Spleen (tissue), 11 donors: ENCODE measurements around the gene RNPEP. TPM values are rescaled to one million over a fixed set of nuclear protein-coding genes. Genes with fewer than 3 reads are reported as not detected.
A peak's percentile ranks its signal among the peaks of the same experiment; 100 is the strongest.

ENCODE experiments used
- DNase-seq: peaks from one replicate; pipeline ENCODE4 v3.0.0-alpha.2; 2020
- H3K27ac ChIP-seq, 8 donors: fragments of 200-600 bp; sonication (generic) in 7 of 8; 1 replicate in 4 of 8; 2 replicates in 4 of 8; pipeline versions ENCODE4 v1.5.0 to v1.8.0; 2016 to 2021; ENCODE audit warnings: inconsistent platforms in 4 of 8, mild to moderate bottlenecking in 4 of 8, moderate library complexity in 1 of 8
- H3K27me3 ChIP-seq, 7 donors: fragments of 200-600 bp; sonication (generic) in 6 of 7; replicated peaks in 1 of 7; 1 replicate in 4 of 7; 2 replicates in 3 of 7; pipeline versions ENCODE4 v1.5.0 to v1.8.0; 2016 to 2021; ENCODE audit warnings: inconsistent platforms in 3 of 7, mild to moderate bottlenecking in 1 of 7
- H3K36me3 ChIP-seq, 6 donors: fragments of 200-600 bp; sonication (generic) in 5 of 6; 1 replicate in 4 of 6; 2 replicates in 2 of 6; pipeline versions ENCODE4 v1.5.0 to v1.8.0; 2016 to 2021; ENCODE audit warnings: inconsistent platforms in 2 of 6
- H3K4me1 ChIP-seq, 6 donors: fragments of 200-600 bp; sonication (generic) in 5 of 6; 1 replicate in 3 of 6; 2 replicates in 3 of 6; pipeline versions ENCODE4 v1.5.0 to v1.8.0; 2016 to 2021; ENCODE audit warnings: inconsistent platforms in 3 of 6
- H3K4me3 ChIP-seq, 8 donors: fragments of 200-600 bp; sonication (generic) in 7 of 8; 1 replicate in 4 of 8; 2 replicates in 4 of 8; pipeline versions ENCODE4 v1.5.0 to v1.8.0; 2016 to 2021; ENCODE audit warnings: inconsistent platforms in 4 of 8, mild to moderate bottlenecking in 4 of 8, moderate library complexity in 2 of 8
- H3K9me3 ChIP-seq, 8 donors: fragments of 200-600 bp; sonication (generic) in 7 of 8; 1 replicate in 4 of 8; 2 replicates in 4 of 8; pipeline versions ENCODE4 v1.5.0 to v1.8.0; 2016 to 2021; ENCODE audit warnings: inconsistent platforms in 4 of 8
- CTCF ChIP-seq, 11 experiments: fragments of 200-600 bp in 7 of 11; fragments of 450-650 bp in 4 of 11; sonication (generic) in 4 of 11; IDR thresholded peaks in 8 of 11; conservative IDR thresholded peaks in 3 of 11; 1 replicate in 7 of 11; 2 replicates in 4 of 11; pipeline versions ENCODE4 v1.4.0 to v1.8.0; 2016 to 2021; ENCODE audit warnings: antibody characterized with exemption in 11 of 11, inconsistent platforms in 4 of 11, mild to moderate bottlenecking in 1 of 11
- POLR2A ChIP-seq, 3 donors: fragments of 450-650 bp; IDR thresholded peaks; one replicate each; pipeline ENCODE4 v1.5.1; 2017; ENCODE audit warnings: antibody characterized with exemption in 3 of 3, mild to moderate bottlenecking in 1 of 3
- POLR2AphosphoS5 ChIP-seq, 3 donors: sonication (generic); formaldehyde crosslinking; IDR thresholded peaks; one replicate each; pipeline ENCODE4 v1.5.1; 2017; ENCODE audit warnings: antibody characterized with exemption in 3 of 3
- WGBS, 5 donors: extraction: QIAGEN DNeasy Blood & Tissue Kit in 3 of 5; methylation state at CpG; one replicate each; pipeline versions ENCODE4 v1.1.5 to v1.1.7; 2013 to 2018; 5-methylcytosine and 5-hydroxymethylcytosine counted together
- intact Hi-C: fragments of 100-400 bp; cut with DNase I; formaldehyde crosslinking; loops from one replicate; pipeline ENCODE4 v1.15.0; 2023; ENCODE audit warnings: low total_unique reads
- polyA plus RNA-seq, 3 donors: library from polyadenylated mRNA; stranded (reverse); fragments of 200-250 nt; gene quantifications; one replicate each; pipeline ENCODE4 v1.2.1, GENCODE V29; 2013
- total RNA-seq, 7 donors: library from RNA; depleted of rRNA in 3 of 7; stranded (reverse); fragments of >200 nt in 3 of 7; fragmentation: NEBNext Ultra II Directional in 4 of 7; extraction: Animal tissue kit (Norgen Biotek cat#: 25700) in 4 of 7; gene quantifications; one replicate each; pipeline versions ENCODE4 v1.1.0 to v1.2.1, GENCODE V29; 2016 to 2021
- donor health status: healthy with polysubstance abuse.
- donor health status: DM: no; HTN: no; CAD: no; lungs with moderate emphysema.
- donor health status: DM: no; HTN: no; CAD: no.
- donor health status: Bipolar disorder and iron deficiency.
- donor health status: healthy.
- donor health status: DM: no; HTN: no; CAD: no.
- donor health status: DM: yes; HTN: yes; CAD: no.

Gene RNPEP
- total and polyA plus RNA-seq, 10 donors: 24.8 to 69.0 (median 57.3) TPM

GRCh38 chr1:201990427-201990826 is 8.0 kb downstream of the RNPEP start:
- Histone ChIP-seq H3K27ac (peak overlapping the region in 4 of 8 donors; percentile 25 to 43 (median 36)), H3K4me3 (no peak overlapping the region), H3K9me3 (no peaks in the 10 kb centered on the region), H3K27me3 (no peaks in the 10 kb centered on the region), H3K4me1 (peaks cover 0 to 23% (median 5%) of the 10 kb centered on the region in 6 donors), H3K36me3 (peaks cover 0 to 78% (median 54%) of the 10 kb centered on the region in 6 donors)
- intact Hi-C loops: no loop called here
- 65 to 78% (median 73%) methylated on average over 6 of the region's 6 CpGs for WGBS, 5 donors
- DNase-seq: peak; percentile 38
- TF ChIP-seq POLR2A (IDR thresholded peaks at IDR 0.05) (no peak), POLR2AphosphoS5 (IDR thresholded peaks at IDR 0.05) (peak in 1 of 3 donors; percentile 11), CTCF (IDR thresholded peaks at IDR 0.05 in 8 of 11, conservative IDR thresholded peaks at IDR 0.05 in 3 of 11) (no peak)

- Histone ChIP-seq H3K27ac (no peak overlapping the region), H3K9me3 (no peaks in the 10 kb centered on the region), H3K4me1 (no peaks in the 10 kb centered on the region), H3K4me3 (no peak overlapping the region), H3K27me3 (no peaks in the 10 kb centered on the region), H3K36me3 (peaks cover 6 to 100% (median 90%) of the 10 kb centered on the region in 6 donors)
- 70 to 75% (median 73%) methylated on average over 7 to 16 of the region's 16 CpGs for WGBS, 5 donors
- DNase-seq: peak; percentile 37
- intact Hi-C loops: loop anchor here (5.0 kb wide), 1 partner anchor 138 kb away; no protein-coding TSS in a partner anchor
- TF ChIP-seq POLR2AphosphoS5 (IDR thresholded peaks at IDR 0.05) (no peak), CTCF (IDR thresholded peaks at IDR 0.05 in 8 of 11, conservative IDR thresholded peaks at IDR 0.05 in 3 of 11) (peak; percentile 22 to 76 (median 53)), POLR2A (IDR thresholded peaks at IDR 0.05) (no peak)
Measured at GRCh38 chr1:201999625-202000238, 17.3 kb downstream of the RNPEP start.

- TF ChIP-seq POLR2AphosphoS5 (IDR thresholded peaks at IDR 0.05) (no peak), CTCF (IDR thresholded peaks at IDR 0.05 in 8 of 11, conservative IDR thresholded peaks at IDR 0.05 in 3 of 11) (no peak), POLR2A (IDR thresholded peaks at IDR 0.05) (no peak)
- DNase-seq: no peak
- no peak overlapping the region for H3K27ac ChIP-seq
- peaks cover 6 to 100% (median 85%) of the 10 kb centered on the region in 6 donors for H3K36me3 ChIP-seq
- 86 to 93% (median 91%) methylated on average over 9 of the region's 9 CpGs for WGBS, 5 donors
- H3K27me3 ChIP-seq: no peaks in the 10 kb centered on the region
- no peaks in the 10 kb centered on the region for H3K4me1 ChIP-seq
- intact Hi-C loops: loop anchor here (5.0 kb wide), 1 partner anchor 135 kb away; no protein-coding TSS in a partner anchor
- H3K4me3 ChIP-seq: no peak overlapping the region
- H3K9me3 ChIP-seq: no peaks in the 10 kb centered on the region
Measured at GRCh38 chr1:202002507-202002906, 20.1 kb downstream of the RNPEP start.

GRCh38 chr1:202004711-202005110 is 22.3 kb downstream of the RNPEP start:
- peaks cover 6 to 90% (median 76%) of the 10 kb centered on the region in 6 donors for H3K36me3 ChIP-seq
- peak; percentile 41 for DNase-seq
- peaks cover 0 to 4% (median 0%) of the 10 kb centered on the region in 6 donors for H3K4me1 ChIP-seq
- WGBS, 5 donors: 85 to 93% (median 88%) methylated on average over 9 of the region's 9 CpGs
- intact Hi-C loops: loop anchor here (5.0 kb wide), 2 partner anchors 113 to 133 kb away; no protein-coding TSS in a partner anchor
- H3K27ac ChIP-seq: no peak overlapping the region
- no peak overlapping the region for H3K4me3 ChIP-seq
- no peak for TF ChIP-seq CTCF (IDR thresholded peaks at IDR 0.05 in 8 of 11, conservative IDR thresholded peaks at IDR 0.05 in 3 of 11)
- no peak for TF ChIP-seq POLR2A (IDR thresholded peaks at IDR 0.05)
- no peak for TF ChIP-seq POLR2AphosphoS5 (IDR thresholded peaks at IDR 0.05)
- H3K9me3 ChIP-seq: no peaks in the 10 kb centered on the region
- no peaks in the 10 kb centered on the region for H3K27me3 ChIP-seq
